Omental fat pad (tissue), 4 donors: ENCODE measurements around the gene DCAF16. TPM values are rescaled to one million over a fixed set of nuclear protein-coding genes. Genes with fewer than 3 reads are reported as not detected.
"Not testable (repeated sequence)": the region's sequence is repeated elsewhere in the genome, so short reads cannot be mapped to it uniquely, and the experiment has no call there.

Experiments used
- ATAC-seq: fragments of 150-250 bp; one replicate; pipeline ENCODE4 v1.9.1; 2016; ENCODE audit warnings: mild to moderate bottlenecking, moderate library complexity; ENCODE audit not compliant: low FRiP score
- DNase-seq: peaks from one replicate; pipeline ENCODE4 v3.0.0-alpha.2; 2019; ENCODE audit warnings: low spot score
- CTCF ChIP-seq, 3 donors: fragments of 450-650 bp; IDR thresholded peaks; one replicate each; pipeline ENCODE4 v1.5.1; 2016 to 2017; ENCODE audit warnings: antibody characterized with exemption in 3 of 3, mild to moderate bottlenecking in 3 of 3, moderate library complexity in 2 of 3
- total RNA-seq, 4 donors: library from RNA; depleted of rRNA; stranded (reverse); fragments of >200 nt; gene quantifications; one replicate each; pipeline ENCODE4 v1.1.0, GENCODE V29; 2016

Gene DCAF16
- 10 to 100 TPM; 19.0 to 26.5 (median 24.7) TPM for total RNA-seq

GRCh38 chr4:17810260-17811077 lies at the start of gene DCAF16, which contains the start of gene NCAPG:
Gene DCAF16 (minus strand): TSS chr4:17810757. CDS start chr4:17804141, 6,616 bp downstream.
Gene NCAPG (plus strand): TSS chr4:17810979. CDS start chr4:17811078, 99 bp downstream.
- peak; percentile 100 for ATAC-seq
- no peak for TF ChIP-seq CTCF (IDR thresholded peaks at IDR 0.05)
- peak; percentile 99 for DNase-seq

DNA sequence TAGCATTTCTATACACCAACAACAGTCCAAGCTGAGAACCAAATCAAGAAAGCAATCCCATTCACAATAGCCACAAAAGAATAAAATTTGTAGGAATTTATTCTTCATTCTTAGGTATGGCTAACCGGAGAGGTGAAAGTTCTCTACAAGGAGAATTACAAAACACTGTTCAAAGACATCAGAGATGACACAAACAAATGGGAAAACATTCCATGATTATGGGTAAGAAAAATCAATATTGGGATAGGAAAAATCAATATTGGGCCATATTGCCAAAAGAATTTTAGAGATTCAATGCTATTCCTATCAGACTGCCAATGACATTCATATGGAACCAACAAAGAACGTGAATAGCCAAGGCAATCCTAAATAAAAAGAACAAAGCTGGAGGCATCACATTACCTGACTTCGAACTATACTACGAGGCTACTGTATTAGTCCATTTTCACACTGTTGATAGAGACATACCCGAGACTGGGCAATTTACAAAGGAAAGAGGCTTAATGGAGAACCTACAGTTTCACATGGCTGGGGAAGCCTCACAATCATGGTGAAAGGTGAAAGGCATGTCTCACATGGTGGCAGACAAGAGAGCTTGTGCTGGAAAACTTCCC lies 49.3 kb upstream of the DCAF16 start:
- no peak for DNase-seq
- no peak for ATAC-seq
- no peak for TF ChIP-seq CTCF (IDR thresholded peaks at IDR 0.05)

- ATAC-seq = no peak
- DNase-seq = no peak
- TF ChIP-seq CTCF (IDR thresholded peaks at IDR 0.05) = no peak
These were observed 43.5 kb upstream of the DCAF16 start for GRCh38 chr4:17854036-17854435.

- ATAC-seq = no peak
- no peak for TF ChIP-seq CTCF (IDR thresholded peaks at IDR 0.05)
- no peak for DNase-seq
These were observed 41.4 kb upstream of the DCAF16 start for GRCh38 chr4:17851959-17852358.

DNA sequence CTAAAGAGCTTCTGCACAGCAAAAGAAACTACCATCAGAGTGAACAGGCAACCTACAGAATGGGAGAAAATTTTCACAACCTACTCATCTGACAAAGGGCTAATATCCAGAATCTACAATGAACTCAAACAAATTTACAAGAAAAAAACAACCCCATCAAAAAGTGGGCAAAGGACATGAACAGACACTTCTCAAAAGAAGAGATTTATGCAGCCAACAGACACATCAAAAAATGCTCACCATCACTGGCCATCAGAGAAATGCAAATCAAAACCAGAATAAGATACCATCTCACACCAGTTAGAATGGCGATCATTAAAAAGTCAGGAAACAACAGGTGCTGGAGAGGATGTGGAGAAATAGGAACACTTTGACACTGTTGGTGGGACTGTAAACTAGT lies 39.7 kb upstream of the DCAF16 start:
- DNase-seq, ATAC-seq: not testable (repeated sequence)

- DNase-seq (no peak), ATAC-seq (no peak)
- no peak for TF ChIP-seq CTCF (IDR thresholded peaks at IDR 0.05)
These were observed 35.7 kb upstream of the DCAF16 start for GRCh38 chr4:17846266-17846665.

GRCh38 chr4:17823871-17824669 lies 13.5 kb upstream of the DCAF16 start:
- ATAC-seq (no peak), DNase-seq (no peak)
- no peak for TF ChIP-seq CTCF (IDR thresholded peaks at IDR 0.05)
